Mucosa of rectum (tissue), 2 donors: ENCODE results near the gene ZMYND11.

Source experiments
- H3K27ac ChIP-seq, 2 donors: one replicate each; pipeline ENCODE4 v1.7.0; 2013; ENCODE audit warnings: inconsistent platforms in 2 of 2, low read depth in 2 of 2, low read length in 2 of 2
- H3K27me3 ChIP-seq, 2 donors: one replicate each; pipeline ENCODE4 v1.7.0; 2013; ENCODE audit warnings: low read length in 2 of 2; ENCODE audit not compliant: control insufficient read depth in 2 of 2, insufficient read depth in 2 of 2
- H3K36me3 ChIP-seq, 2 donors: one replicate each; pipeline ENCODE4 v1.7.0; 2013; ENCODE audit warnings: low read length in 2 of 2; ENCODE audit not compliant: control insufficient read depth in 2 of 2, insufficient read depth in 2 of 2
- H3K4me1 ChIP-seq, 2 donors: one replicate each; pipeline ENCODE4 v1.7.0; 2013; ENCODE audit warnings: low read length in 2 of 2, mild to moderate bottlenecking in 1 of 2; ENCODE audit not compliant: control insufficient read depth in 2 of 2, insufficient read depth in 2 of 2
- H3K4me3 ChIP-seq, 2 donors: one replicate each; pipeline ENCODE4 v1.7.0; 2013; ENCODE audit warnings: low read length in 2 of 2
- H3K9ac ChIP-seq, 2 donors: one replicate each; pipeline ENCODE4 v1.7.0; 2013; ENCODE audit warnings: low read length in 2 of 2, low read depth in 1 of 2, mild to moderate bottlenecking in 1 of 2
- H3K9me3 ChIP-seq, 2 donors: one replicate each; pipeline ENCODE4 v1.7.0; 2013; ENCODE audit warnings: low read length in 2 of 2; ENCODE audit not compliant: control insufficient read depth in 2 of 2
- donor health status: healthy.
- donor health status: Normal muscosa, but diverticular disease.

Gene ZMYND11

DNA sequence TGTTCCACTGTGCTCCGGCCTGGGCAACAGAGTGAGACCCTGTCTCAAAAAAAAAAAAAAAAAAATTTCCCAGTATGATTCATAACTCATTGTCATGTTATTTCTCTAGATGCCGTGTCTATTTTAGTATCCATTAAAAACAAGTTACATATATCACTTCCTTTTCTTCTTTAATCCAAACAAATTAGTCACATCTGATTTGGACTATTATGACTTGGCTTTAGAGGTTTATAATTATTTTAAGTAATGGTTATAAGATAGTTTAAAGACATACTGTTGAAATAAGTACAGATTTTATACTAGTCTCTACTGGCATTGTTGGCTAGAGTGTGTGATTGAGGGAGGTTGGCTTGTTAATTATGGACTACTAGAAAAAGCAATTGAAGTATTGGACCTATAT lies 53.3 kb downstream of the ZMYND11 start:
- H3K27me3 ChIP-seq = no peaks in the 10 kb centered on the region
- H3K9me3 ChIP-seq = no peaks in the 10 kb centered on the region
- H3K36me3 ChIP-seq = peaks cover 6 to 8% of the 10 kb centered on the region in 2 donors
- no peak overlapping the region for H3K4me3 ChIP-seq
- H3K4me1 ChIP-seq = no peaks in the 10 kb centered on the region
- no peak overlapping the region for H3K9ac ChIP-seq
- no peak overlapping the region for H3K27ac ChIP-seq

DNA sequence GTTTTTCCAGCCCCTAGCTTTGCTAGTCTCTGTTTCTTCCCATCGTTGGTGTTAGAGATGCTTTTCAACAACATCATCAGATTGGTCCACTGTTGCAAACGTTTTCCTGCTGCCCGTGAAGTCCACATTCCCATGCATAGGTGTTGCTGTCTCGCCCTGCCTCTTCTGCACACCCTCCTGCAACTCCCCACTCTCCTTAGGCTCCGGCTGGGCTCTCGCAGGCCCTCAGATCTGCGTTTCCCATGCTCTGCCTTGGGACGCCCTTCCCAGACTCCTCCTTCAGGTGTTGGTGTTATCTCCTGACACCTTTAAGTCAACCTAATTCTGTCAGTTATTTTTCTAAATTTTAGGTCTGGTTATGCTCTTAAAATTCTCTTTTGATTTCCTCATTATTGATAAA lies 55.0 kb downstream of the ZMYND11 start:
- Histone ChIP-seq H3K27me3 (no peaks in the 10 kb centered on the region), H3K4me1 (no peaks in the 10 kb centered on the region), H3K9ac (no peak overlapping the region), H3K27ac (no peak overlapping the region), H3K9me3 (no peaks in the 10 kb centered on the region), H3K4me3 (no peak overlapping the region), H3K36me3 (peaks cover 0 to 2% of the 10 kb centered on the region in 2 donors)

DNA sequence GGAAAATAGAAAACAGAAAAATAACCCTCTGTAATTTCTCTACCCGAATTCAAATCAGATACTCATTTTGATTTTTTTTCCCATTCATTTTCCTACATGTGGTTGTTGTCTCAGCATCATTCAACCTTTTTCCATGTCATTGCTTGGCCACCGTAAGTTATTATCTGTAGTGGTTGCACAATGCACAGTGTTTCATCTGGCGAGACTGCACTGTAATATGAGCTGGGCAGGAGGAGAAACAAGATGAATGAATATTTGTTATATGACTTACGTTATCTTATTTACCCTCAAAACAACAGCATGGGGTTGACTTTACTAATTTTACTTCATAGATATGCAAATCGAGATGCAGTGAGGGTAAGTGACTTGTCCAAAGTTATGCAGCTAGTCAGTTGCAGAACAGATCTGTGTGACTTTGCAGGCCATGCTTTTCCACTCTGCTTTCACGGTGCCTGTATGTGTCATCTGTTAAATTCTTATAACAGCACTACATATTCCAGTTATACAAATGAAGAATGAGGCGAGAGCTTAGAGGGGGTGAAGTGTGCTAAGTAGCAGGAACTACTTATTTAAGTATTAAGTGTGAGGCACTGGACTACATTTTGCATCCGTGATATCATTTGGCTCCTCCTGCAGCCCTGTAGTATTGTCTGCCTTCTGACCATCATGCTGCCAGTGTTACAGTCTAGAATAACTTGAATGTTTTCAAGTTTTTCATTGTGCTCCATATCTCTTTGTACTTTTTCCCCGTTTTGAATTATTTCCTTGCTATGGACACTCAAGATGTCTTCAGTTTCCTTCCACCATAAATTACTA lies 56.7 kb downstream of the ZMYND11 start:
- Histone ChIP-seq H3K36me3 (peaks cover 2 to 3% of the 10 kb centered on the region in 2 donors), H3K4me3 (no peak overlapping the region), H3K27me3 (no peaks in the 10 kb centered on the region), H3K27ac (no peak overlapping the region), H3K4me1 (no peaks in the 10 kb centered on the region), H3K9me3 (no peaks in the 10 kb centered on the region), H3K9ac (no peak overlapping the region)

DNA sequence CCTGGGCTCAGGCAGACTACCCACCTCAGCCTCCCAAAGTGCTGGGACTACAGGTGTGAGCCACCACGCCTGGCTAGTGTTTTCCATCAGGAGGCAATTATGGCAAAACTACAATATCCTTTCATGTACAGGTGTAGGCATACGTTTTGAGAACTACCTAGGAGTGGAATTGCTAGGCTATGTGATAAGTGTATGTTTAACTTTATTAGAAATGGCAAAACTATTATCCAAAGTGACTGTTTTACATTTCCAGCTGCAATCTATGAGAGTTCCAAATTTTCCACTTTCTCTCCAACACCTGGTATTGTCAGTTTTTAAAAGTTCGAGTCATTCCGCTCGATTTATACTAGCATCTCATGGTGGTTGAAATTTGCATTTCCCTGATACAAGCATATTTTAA lies 59.0 kb downstream of the ZMYND11 start:
- Histone ChIP-seq H3K27ac (no peak overlapping the region), H3K36me3 (peaks cover 2 to 5% of the 10 kb centered on the region in 2 donors), H3K4me1 (no peaks in the 10 kb centered on the region), H3K9ac (no peak overlapping the region), H3K9me3 (no peaks in the 10 kb centered on the region), H3K27me3 (no peaks in the 10 kb centered on the region), H3K4me3 (no peak overlapping the region)

DNA sequence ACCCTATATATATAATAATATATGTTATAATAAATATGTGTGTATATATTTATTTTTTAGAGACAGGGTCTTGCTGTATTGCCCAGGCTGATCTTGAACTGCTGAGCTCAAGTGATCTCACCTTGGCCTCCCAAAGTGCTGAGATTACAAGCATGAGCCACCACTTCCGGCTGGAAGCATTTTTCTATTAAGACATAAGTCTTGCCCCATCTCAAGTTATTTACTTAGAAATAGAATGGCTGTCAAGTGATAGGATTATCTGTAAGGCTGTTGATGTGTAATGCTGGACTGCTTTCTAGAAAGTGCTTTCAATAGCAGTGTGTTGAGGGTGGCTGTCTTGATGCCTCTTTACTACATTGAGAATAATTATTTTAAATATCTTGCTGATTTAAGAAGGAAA lies 65.2 kb downstream of the ZMYND11 start:
- Histone ChIP-seq H3K27ac (no peak overlapping the region), H3K9ac (no peak overlapping the region), H3K4me3 (no peak overlapping the region), H3K9me3 (no peaks in the 10 kb centered on the region), H3K4me1 (no peaks in the 10 kb centered on the region), H3K36me3 (peaks cover 0 to 5% of the 10 kb centered on the region in 2 donors), H3K27me3 (no peaks in the 10 kb centered on the region)

DNA sequence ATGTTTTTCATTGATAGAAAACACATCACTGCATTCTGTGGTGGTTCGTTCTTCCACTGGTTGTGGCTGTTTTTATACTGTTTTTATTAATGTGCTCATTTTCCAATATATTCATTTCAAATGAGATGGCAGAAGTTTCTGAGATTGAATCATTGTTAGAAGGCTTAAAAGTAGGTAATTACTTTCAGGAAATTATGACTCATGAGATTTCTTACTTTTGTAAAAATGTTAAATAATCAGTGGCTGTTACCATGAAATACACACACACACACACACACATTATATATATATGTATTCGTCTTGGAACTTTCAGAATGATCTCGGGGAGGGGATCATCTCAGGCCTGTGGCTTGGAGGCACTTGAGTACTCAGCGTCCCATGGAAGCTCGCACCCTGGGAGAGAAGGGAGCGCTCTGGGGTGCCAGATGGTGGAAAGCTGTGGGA lies 66.1 kb downstream of the ZMYND11 start:
- Histone ChIP-seq H3K4me3 (no peak overlapping the region), H3K27ac (no peak overlapping the region), H3K9ac (no peak overlapping the region)

DNA sequence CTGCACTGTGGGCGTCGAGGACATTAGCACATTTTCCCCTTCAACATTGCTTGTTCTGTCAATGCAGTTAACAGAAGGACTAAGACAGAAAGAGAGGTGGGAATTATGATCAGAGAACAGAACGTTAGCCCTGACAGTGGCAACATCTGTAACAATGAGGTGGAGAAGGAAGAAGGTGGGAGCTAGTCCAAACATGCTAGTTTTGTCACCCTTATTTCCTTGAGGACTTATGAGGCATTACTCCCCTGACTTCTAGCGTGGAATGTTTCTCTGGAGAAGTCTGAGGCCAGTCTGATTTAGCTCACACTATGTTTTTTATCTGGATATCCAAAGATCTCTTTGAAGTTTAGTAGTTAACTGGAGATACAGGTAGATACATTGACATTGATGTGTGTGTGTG lies 73.4 kb downstream of the ZMYND11 start:
- no peaks in the 10 kb centered on the region for H3K27me3 ChIP-seq
- H3K9me3 ChIP-seq = no peaks in the 10 kb centered on the region
- H3K36me3 ChIP-seq = peaks cover 0 to 7% of the 10 kb centered on the region in 2 donors
- H3K27ac ChIP-seq = no peak overlapping the region
- no peak overlapping the region for H3K9ac ChIP-seq
- no peak overlapping the region for H3K4me3 ChIP-seq
- H3K4me1 ChIP-seq = no peaks in the 10 kb centered on the region

More for the DNA sequence above, 66.1 kb downstream of the ZMYND11 start:
- no peaks in the 10 kb centered on the region for H3K27me3 ChIP-seq
- H3K9me3 ChIP-seq = no peaks in the 10 kb centered on the region
- H3K4me1 ChIP-seq = no peaks in the 10 kb centered on the region
- peaks cover 0 to 5% of the 10 kb centered on the region in 2 donors for H3K36me3 ChIP-seq

DNA sequence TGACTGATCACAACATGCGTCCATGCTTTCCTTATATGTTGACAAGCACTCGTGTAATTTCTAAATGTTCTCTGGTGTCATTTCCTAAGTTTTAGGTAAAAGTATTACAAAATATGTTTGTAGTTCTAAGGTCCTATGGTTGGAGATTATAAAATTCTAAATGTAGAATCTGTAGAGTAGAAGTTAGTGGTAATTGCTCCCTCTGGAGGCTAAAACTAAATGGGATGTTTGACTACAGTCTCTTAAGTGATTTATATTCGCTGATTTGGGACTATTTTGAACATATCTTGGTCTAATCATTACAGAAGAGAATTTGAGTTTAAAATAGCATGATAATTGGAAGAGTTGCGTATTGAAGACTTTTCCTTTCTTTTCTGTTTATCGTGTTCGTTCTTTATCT lies 74.1 kb downstream of the ZMYND11 start:
- no peak overlapping the region for H3K9ac ChIP-seq
- no peaks in the 10 kb centered on the region for H3K4me1 ChIP-seq
- no peak overlapping the region for H3K27ac ChIP-seq
- no peak overlapping the region for H3K4me3 ChIP-seq
- H3K36me3 ChIP-seq = peaks cover 0 to 7% of the 10 kb centered on the region in 2 donors
- H3K9me3 ChIP-seq = no peaks in the 10 kb centered on the region
- H3K27me3 ChIP-seq = no peaks in the 10 kb centered on the region

DNA sequence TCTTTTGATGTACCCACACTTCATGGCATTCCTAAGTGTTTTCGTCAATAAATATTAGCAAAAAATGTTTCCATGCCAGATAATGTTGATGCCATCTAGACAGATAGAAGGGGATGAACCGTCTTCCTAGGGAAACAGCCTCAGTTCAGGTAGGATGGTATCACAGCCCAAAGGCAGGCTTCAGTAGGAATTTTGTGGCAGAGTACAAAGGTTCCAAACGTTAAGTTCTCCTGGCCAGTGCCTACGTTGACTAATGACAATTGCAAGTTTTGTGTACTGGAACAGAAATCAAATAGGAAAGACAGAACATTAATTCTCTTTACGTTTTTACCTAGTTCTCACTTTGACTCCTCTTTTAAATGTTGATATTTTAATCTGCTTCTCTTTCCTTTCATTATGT lies 75.0 kb downstream of the ZMYND11 start:
- no peaks in the 10 kb centered on the region for H3K4me1 ChIP-seq
- H3K27ac ChIP-seq = no peak overlapping the region
- H3K27me3 ChIP-seq = no peaks in the 10 kb centered on the region
- H3K4me3 ChIP-seq = no peak overlapping the region
- H3K9ac ChIP-seq = no peak overlapping the region
- H3K36me3 ChIP-seq = peaks cover 0 to 7% of the 10 kb centered on the region in 2 donors
- no peaks in the 10 kb centered on the region for H3K9me3 ChIP-seq

DNA sequence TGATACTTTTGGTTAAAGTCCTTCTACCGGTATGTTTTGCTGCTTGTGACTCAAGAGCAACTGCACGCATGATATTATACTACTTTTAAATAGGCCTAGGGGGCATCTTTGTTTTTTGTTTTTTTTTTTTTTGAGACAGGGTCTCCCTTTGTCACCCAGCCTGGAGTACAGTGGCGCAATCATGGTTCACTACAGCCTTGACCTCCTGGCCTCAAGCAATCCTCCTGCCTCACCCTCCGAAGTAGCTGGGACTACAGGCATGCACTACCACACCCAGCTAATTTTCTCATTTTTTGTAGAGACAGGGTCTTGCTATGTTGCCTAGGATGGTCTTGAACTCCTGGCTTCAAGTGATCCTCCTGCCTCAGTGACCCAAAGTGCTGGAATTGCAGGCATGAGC lies 80.2 kb downstream of the ZMYND11 start:
- Histone ChIP-seq H3K4me1 (no peaks in the 10 kb centered on the region), H3K27ac (no peak overlapping the region), H3K27me3 (no peaks in the 10 kb centered on the region), H3K4me3 (no peak overlapping the region), H3K36me3 (peaks cover 0 to 1% of the 10 kb centered on the region in 2 donors), H3K9me3 (no peaks in the 10 kb centered on the region), H3K9ac (no peak overlapping the region)
